Measurements from ENCODE around the gene SLC22A9. TPM values are rescaled to one million over a fixed set of nuclear protein-coding genes. Genes with fewer than 3 reads are reported as not detected.
"Not testable (repeated sequence)": the region's sequence is repeated elsewhere in the genome, so short reads cannot be mapped to it uniquely, and the experiment has no call there.

SLC22A9 gene
- not detected in 2 replicates for total RNA-seq (2014; rRNA removed; shearing (Covaris generic))

GRCh38 chr11:63369165-63369970 lies at the start of gene SLC22A9:
SLC22A9 (plus strand) TSS chr11:63369785; CDS start chr11:63370057, 272 bp downstream.
- DNase-seq (ENCODE audit: low read depth), result no peak

GRCh38 chr11:63321723-63322122 lies 47.9 kb upstream of the SLC22A9 start:
- no peak for DNase-seq (ENCODE audit: low read depth)

- not testable (repeated sequence) for DNase-seq (ENCODE audit: low read depth)
These were observed 34.5 kb upstream of the SLC22A9 start for GRCh38 chr11:63335089-63335488.

- no peak for DNase-seq (ENCODE audit: low read depth)
These were observed 32.5 kb upstream of the SLC22A9 start for GRCh38 chr11:63337070-63337469.

GRCh38 chr11:63343130-63343529 lies 26.5 kb upstream of the SLC22A9 start:
- no peak for DNase-seq (ENCODE audit: low read depth)

- no peak for DNase-seq (ENCODE audit: low read depth)
These were observed 17.4 kb upstream of the SLC22A9 start for GRCh38 chr11:63352144-63352543.

GRCh38 chr11:63362196-63362793 lies 7.3 kb upstream of the SLC22A9 start:
- no peak for DNase-seq (ENCODE audit: low read depth)

- DNase-seq (ENCODE audit: low read depth), result no peak
These were observed 495 bp downstream of the SLC22A9 start for GRCh38 chr11:63369971-63370588.

GRCh38 chr11:63371396-63371795 lies 1.8 kb downstream of the SLC22A9 start:
- no peak for DNase-seq (ENCODE audit: low read depth)

- no peak for DNase-seq (ENCODE audit: low read depth)
These were observed 5.8 kb downstream of the SLC22A9 start for GRCh38 chr11:63375434-63375833.

- no peak for DNase-seq (ENCODE audit: low read depth)
These were observed 10.5 kb downstream of the SLC22A9 start for GRCh38 chr11:63380130-63380529.

- DNase-seq (ENCODE audit: low read depth), result no peak
These were observed 26.1 kb downstream of the SLC22A9 start for GRCh38 chr11:63395697-63396096.

- DNase-seq (ENCODE audit: low read depth), result no peak
These were observed 34.8 kb downstream of the SLC22A9 start for GRCh38 chr11:63404161-63404935.

GRCh38 chr11:63405114-63405513 lies 35.5 kb downstream of the SLC22A9 start:
- no peak for DNase-seq (ENCODE audit: low read depth)

- no peak for DNase-seq (ENCODE audit: low read depth)
These were observed 36.9 kb downstream of the SLC22A9 start for GRCh38 chr11:63406458-63406857.

- DNase-seq (ENCODE audit: low read depth), result no peak
These were observed 47.7 kb downstream of the SLC22A9 start for GRCh38 chr11:63417174-63417852.

- no peak for DNase-seq (ENCODE audit: low read depth)
These were observed 58.5 kb downstream of the SLC22A9 start for GRCh38 chr11:63427971-63428508.

GRCh38 chr11:63430731-63431130 lies 61.1 kb downstream of the SLC22A9 start:
- not testable (repeated sequence) for DNase-seq (ENCODE audit: low read depth)

GRCh38 chr11:63435351-63435750 lies 65.8 kb downstream of the SLC22A9 start:
- not testable (repeated sequence) for DNase-seq (ENCODE audit: low read depth)

- DNase-seq (ENCODE audit: low read depth), result not testable (repeated sequence)
These were observed 66.2 kb downstream of the SLC22A9 start for GRCh38 chr11:63435831-63436230.

- no peak for DNase-seq (ENCODE audit: low read depth)
These were observed 74.1 kb downstream of the SLC22A9 start for GRCh38 chr11:63443714-63444113.

All from RPMI7951 (cell line).